A549 (cell line): ENCODE measurements around the gene ARHGEF28. TPM values are rescaled to one million over a fixed set of nuclear protein-coding genes. Genes with fewer than 3 reads are reported as not detected.
A peak's percentile ranks its signal among the peaks of the same experiment; 100 is the strongest.

ENCODE experiments used
- ATAC-seq, 2 experiments: fragments of 200-7000 bp in 1 of 2; fragments of >200 bp in 1 of 2; cut with Nextera tagmentation in 1 of 2; cut with Tn5 transposase in 1 of 2; 3 replicates each; pipeline versions ENCODE4 v1.8.0 to v1.9.1; 2018 to 2020; ENCODE audit warnings: mild to moderate bottlenecking in 1 of 2, moderate library complexity in 1 of 2
- CTCF ChIA-PET: fragments of 300-600 bp; sonication (Branson Sonifier 250); formaldehyde crosslinking; extraction: SDS; loops from one replicate; lab custom pipeline; 2021; ENCODE audit warnings: antibody characterized with exemption, inconsistent platforms; lab: Yijun Ruan, JAX
- POLR2A ChIA-PET: fragments of 350-600 bp; formaldehyde crosslinking; extraction: SDS; loops from one replicate; lab custom pipeline; 2021; ENCODE audit warnings: antibody characterized with exemption, inconsistent platforms; lab: Yijun Ruan, JAX
- DNase-seq, 2 experiments: peaks; one replicate each; pipeline versions ENCODE4 v3.0.0 to v3.0.0-alpha.2; 2011 to 2016; ENCODE audit warnings: low read depth in 1 of 2, low spot score in 1 of 2
- FAIRE-seq: peaks from 2 replicates; lab custom pipeline; 2011; peaks lifted over from hg19 to GRCh38; lab: Jason Lieb, UNC
- H3K27ac ChIP-seq, 2 experiments: fragments of >200 bp; sonication (Bioruptor Twin); formaldehyde crosslinking; 3 replicates each; pipeline ENCODE4 v1.5.1; 2016 to 2017
- H3K4me1 ChIP-seq: fragments of >200 bp; sonication (Bioruptor Twin); formaldehyde crosslinking; 3 replicates; pipeline ENCODE4 v1.6.1; 2016
- H3K4me2 ChIP-seq: fragments of >200 bp; sonication (Bioruptor Twin); formaldehyde crosslinking; 3 replicates; pipeline ENCODE4 v1.6.1; 2016
- H3K4me3 ChIP-seq: fragments of >200 bp; sonication (Bioruptor Twin); formaldehyde crosslinking; 3 replicates; pipeline ENCODE4 v1.5.1; 2016
- H3K9me3 ChIP-seq: fragments of >200 bp; sonication (Bioruptor Twin); formaldehyde crosslinking; 3 replicates; pipeline ENCODE4 v1.6.1; 2016
- BCL3 ChIP-seq: fragments of >200 bp; sonication (Bioruptor Twin); formaldehyde crosslinking; IDR thresholded peaks from 3 replicates; pipeline ENCODE4 v1.6.1; 2016
- CBX2 ChIP-seq: fragments of 200-600 bp; sonication (generic); IDR thresholded peaks from 2 replicates; pipeline ENCODE4 v1.6.1; 2016; ENCODE audit warnings: low read depth, mild to moderate bottlenecking, borderline replicate concordance
- CEBPB ChIP-seq, 2 experiments: fragments of >200 bp in 1 of 2; sonication (Bioruptor Twin) in 1 of 2; formaldehyde crosslinking in 1 of 2; IDR thresholded peaks; 2 replicates each; pipeline ENCODE4 v1.6.1; 2012 to 2016
- CHD2 ChIP-seq: fragments of 150-350 bp; IDR thresholded peaks from 2 replicates; pipeline ENCODE4 v1.6.1; 2014; ENCODE audit warnings: low read length; ENCODE audit not compliant: partially characterized antibody
- CHD4 ChIP-seq: fragments of 200-600 bp; sonication (generic); IDR thresholded peaks from 2 replicates; pipeline ENCODE4 v1.6.1; 2016; ENCODE audit warnings: antibody characterized with exemption, mild to moderate bottlenecking, borderline replicate concordance
- EHF ChIP-seq: fragments of 250-450 bp; sonication (Bioruptor Pico); IDR thresholded peaks from 2 replicates; pipeline ENCODE4 v1.5.0; 2020; ENCODE audit warnings: mild to moderate bottlenecking
- EHMT2 ChIP-seq: fragments of 200-600 bp; sonication (generic); IDR thresholded peaks from 2 replicates; pipeline ENCODE4 v1.6.1; 2016; ENCODE audit warnings: antibody characterized with exemption, low read depth, mild to moderate bottlenecking, moderate library complexity
- FOSL2 ChIP-seq, 2 experiments: fragments of 450-650 bp in 1 of 2; fragments of >200 bp in 1 of 2; sonication (Bioruptor Twin) in 1 of 2; formaldehyde crosslinking; IDR thresholded peaks; 2 replicates each; pipeline versions ENCODE4 v1.5.0 to v1.6.1; 2016 to 2020; ENCODE audit warnings: mild to moderate bottlenecking in 1 of 2, moderate library complexity in 1 of 2
- FOXS1 ChIP-seq: fragments of 250-450 bp; sonication (Bioruptor Pico); IDR thresholded peaks from 2 replicates; pipeline ENCODE4 v1.5.0; 2020; ENCODE audit warnings: mild to moderate bottlenecking, moderate library complexity
- HOXB5 ChIP-seq: fragments of 250-450 bp; sonication (Bioruptor Pico); IDR thresholded peaks from 2 replicates; pipeline ENCODE4 v1.5.0; 2020; ENCODE audit warnings: mild to moderate bottlenecking, moderate library complexity
- JUNB ChIP-seq: fragments of >200 bp; sonication (Bioruptor Twin); formaldehyde crosslinking; IDR thresholded peaks from 2 replicates; pipeline ENCODE4 v1.6.1; 2016
- MAFK ChIP-seq: fragments of 450-650 bp; IDR thresholded peaks from 2 replicates; pipeline ENCODE4 v1.6.1; 2014; ENCODE audit not compliant: partially characterized antibody
- NFE2L2 ChIP-seq: fragments of 150-350 bp; conservative IDR thresholded peaks from 2 replicates; pipeline ENCODE4 v1.6.1; 2014; ENCODE audit warnings: low read length
- NPAS2 ChIP-seq: fragments of 250-450 bp; sonication (Bioruptor Pico); IDR thresholded peaks from 2 replicates; pipeline ENCODE4 v1.8.0; 2022; ENCODE audit warnings: mild to moderate bottlenecking, moderate library complexity, borderline replicate concordance
- PBX3 ChIP-seq: IDR thresholded peaks from 2 replicates; pipeline ENCODE4 v1.6.1; 2012
- POLR2AphosphoS2 ChIP-seq: conservative IDR thresholded peaks from 2 replicates; pipeline ENCODE4 v1.6.1; 2012; ENCODE audit warnings: low read length, improper control_type of control experiment, inconsistent platforms
- RARB ChIP-seq: fragments of 250-450 bp; sonication (Bioruptor Pico); IDR thresholded peaks from 2 replicates; pipeline ENCODE4 v1.8.0; 2021; ENCODE audit warnings: mild to moderate bottlenecking, moderate library complexity
- RCOR1 ChIP-seq: fragments of 150-350 bp; IDR thresholded peaks from 2 replicates; pipeline ENCODE4 v1.6.1; 2014; ENCODE audit warnings: antibody characterized with exemption, low read length, low read depth
- RNF2 ChIP-seq: fragments of 200-600 bp; sonication (generic); IDR thresholded peaks from 2 replicates; pipeline ENCODE4 v1.6.1; 2016; ENCODE audit warnings: low read depth, mild to moderate bottlenecking, antibody characterized with exemption, moderate library complexity, borderline replicate concordance
- SREBF2 ChIP-seq: fragments of 450-650 bp; IDR thresholded peaks from 2 replicates; pipeline ENCODE4 v1.6.1; 2014; ENCODE audit warnings: mild to moderate bottlenecking, moderate library complexity
- ZC3H11A ChIP-seq: fragments of 450-650 bp; IDR thresholded peaks from 2 replicates; pipeline ENCODE4 v1.6.1; 2014; ENCODE audit warnings: antibody characterized with exemption, mild to moderate bottlenecking
- ZSCAN20 ChIP-seq: fragments of 250-450 bp; sonication (Bioruptor Pico); IDR thresholded peaks from 2 replicates; pipeline ENCODE4 v1.8.0; 2022; ENCODE audit warnings: mild to moderate bottlenecking, moderate library complexity
- WGBS: methylation state at CpG from one replicate; pipeline ENCODE4 v1.1.6; 2017; ENCODE audit errors: missing lambda C conversion rate; 5-methylcytosine and 5-hydroxymethylcytosine counted together
- polyA plus RNA-seq, 4 experiments: library from polyadenylated mRNA; depleted of rRNA in 3 of 4; stranded (reverse); fragments of >200 nt; fragmentation: RNase III in 1 of 4; extraction: RNeasy Plus Mini Kit Qiagen cat#74134 plus additional on column Dnase treatment in 1 of 4; gene quantifications; 2 replicates in 3 of 4; 3 replicates in 1 of 4; pipeline ENCODE4 v1.2.3, GENCODE V29; 2011 to 2017
- TF ChIP-seq, protein P1 (sequence below): IDR thresholded peaks from 2 replicates; pipeline ENCODE4 v1.6.1; 2012
- TF ChIP-seq, protein P2 (sequence below): fragments of 150-350 bp; IDR thresholded peaks from 2 replicates; pipeline ENCODE4 v1.6.1; 2014; ENCODE audit warnings: low read depth, mild to moderate bottlenecking, low read length
- TF ChIP-seq, protein P3 (sequence below): fragments of 250-450 bp; sonication (Bioruptor Pico); IDR thresholded peaks from 2 replicates; pipeline ENCODE4 v1.5.0; 2021; ENCODE audit warnings: mild to moderate bottlenecking, moderate library complexity, borderline replicate concordance
- TF ChIP-seq, protein P4 (sequence below): fragments of 200-600 bp; sonication (generic); IDR thresholded peaks from 2 replicates; pipeline ENCODE4 v1.6.1; 2016; ENCODE audit warnings: antibody characterized with exemption, mild to moderate bottlenecking, moderate library complexity
- TF ChIP-seq, protein P5 (sequence below): fragments of >200 bp; sonication (Bioruptor Twin); formaldehyde crosslinking; IDR thresholded peaks from 2 replicates; pipeline ENCODE4 v1.6.1; 2016

The ARHGEF28 gene
- polyA plus RNA-seq, 2 of the 4 experiments (the other 2 are of a cell fraction), result 17.0 to 22.3 TPM

DNA sequence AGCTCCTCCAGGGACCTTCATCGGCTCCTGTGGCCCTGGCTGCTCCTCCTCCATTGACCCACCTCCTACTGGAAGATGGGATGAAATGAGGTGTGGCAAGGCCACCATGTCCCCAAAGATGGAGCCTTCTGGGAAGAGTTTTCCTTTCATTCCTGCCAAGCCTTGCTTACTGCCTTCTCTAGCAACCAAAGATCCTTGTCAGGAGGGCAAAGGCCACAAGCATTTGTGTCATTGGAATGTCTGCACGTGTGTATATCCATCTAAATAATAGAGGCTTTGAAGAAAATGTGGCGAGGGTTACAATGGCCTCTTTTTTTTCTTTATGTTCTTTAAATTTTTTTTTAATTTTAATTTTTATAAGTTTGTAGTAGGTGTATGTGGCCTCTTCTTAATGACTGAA lies 313.6 kb downstream of the ARHGEF28 start:
- POLR2A ChIA-PET, result no interaction called here
- no peak for ATAC-seq

GRCh38 chr5:73940026-73940425 lies 314.0 kb downstream of the ARHGEF28 start:
- FAIRE-seq, result no peak
- Histone ChIP-seq H3K9me3 (peaks cover 13% of the 10 kb centered on the region; the same call in 2 of the 3 replicates), H3K4me1 (peaks cover 18% of the 10 kb centered on the region; the same call in 2 of the 3 replicates), H3K4me2 (no peak overlapping the region), H3K27ac (no peak overlapping the region), H3K4me3 (no peak overlapping the region)
- ChIA-PET CTCF (interaction anchor here (0.8 to 2.4 kb wide), 4 partner anchors 14 to 709 kb away, joined by 3 to 7 read pairs (median 4); no protein-coding TSS in a partner anchor), POLR2A (no interaction called here)
- ATAC-seq, result no peak
- DNase-seq, result no peak
- no peak for TF ChIP-seq RNF2
- TF ChIP-seq RCOR1, result no peak
- TF ChIP-seq CHD2, result no peak
- TF ChIP-seq BCL3, result no peak
- TF ChIP-seq PBX3, result no peak
- no peak for TF ChIP-seq CHD4
- TF ChIP-seq, protein P1, sequence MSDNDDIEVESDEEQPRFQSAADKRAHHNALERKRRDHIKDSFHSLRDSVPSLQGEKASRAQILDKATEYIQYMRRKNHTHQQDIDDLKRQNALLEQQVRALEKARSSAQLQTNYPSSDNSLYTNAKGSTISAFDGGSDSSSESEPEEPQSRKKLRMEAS, result no peak
- no peak for TF ChIP-seq RARB (CRISPR knock-in tag)
- no peak for TF ChIP-seq FOSL2 (IDR thresholded peaks at IDR 0.05)
- TF ChIP-seq FOSL2 (CRISPR knock-in tag; IDR thresholded peaks at IDR 0.05), result no peak
- TF ChIP-seq ZSCAN20 (CRISPR knock-in tag), result no peak
- TF ChIP-seq HOXB5 (CRISPR knock-in tag), result no peak
- no peak for TF ChIP-seq EHMT2
- TF ChIP-seq NPAS2 (CRISPR knock-in tag), result no peak
- no peak for TF ChIP-seq EHF (CRISPR knock-in tag)
- no peak for TF ChIP-seq MAFK
- TF ChIP-seq, protein P2, sequence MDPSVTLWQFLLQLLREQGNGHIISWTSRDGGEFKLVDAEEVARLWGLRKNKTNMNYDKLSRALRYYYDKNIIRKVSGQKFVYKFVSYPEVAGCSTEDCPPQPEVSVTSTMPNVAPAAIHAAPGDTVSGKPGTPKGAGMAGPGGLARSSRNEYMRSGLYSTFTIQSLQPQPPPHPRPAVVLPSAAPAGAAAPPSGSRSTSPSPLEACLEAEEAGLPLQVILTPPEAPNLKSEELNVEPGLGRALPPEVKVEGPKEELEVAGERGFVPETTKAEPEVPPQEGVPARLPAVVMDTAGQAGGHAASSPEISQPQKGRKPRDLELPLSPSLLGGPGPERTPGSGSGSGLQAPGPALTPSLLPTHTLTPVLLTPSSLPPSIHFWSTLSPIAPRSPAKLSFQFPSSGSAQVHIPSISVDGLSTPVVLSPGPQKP, result no peak
- TF ChIP-seq POLR2AphosphoS2, result no peak

More for the DNA sequence above, 313.6 kb downstream of the ARHGEF28 start:
- Histone ChIP-seq H3K4me1 (peaks cover 18% of the 10 kb centered on the region; the same call in 2 of the 3 replicates), H3K27ac (peak overlapping the region in 1 of 2 experiments; percentile 47; a peak in 2 of 6 replicates), H3K4me2 (no peak overlapping the region), H3K4me3 (no peak overlapping the region), H3K9me3 (peaks cover 12% of the 10 kb centered on the region; the same call in 2 of the 3 replicates)
- DNase-seq (peak in 1 of 2 experiments; percentile 17), FAIRE-seq (no peak)
- CTCF ChIA-PET, result interaction anchor here (0.8 to 2.4 kb wide), 6 partner anchors 15 to 709 kb away, joined by 3 to 7 read pairs (median 4); no protein-coding TSS in a partner anchor
- 68% methylated on average over 3 of the region's 3 CpGs for WGBS
- TF ChIP-seq ZC3H11A, result no peak
- TF ChIP-seq SREBF2, result no peak
- TF ChIP-seq, protein P1, result no peak
- TF ChIP-seq JUNB, result no peak
- no peak for TF ChIP-seq FOXS1 (CRISPR knock-in tag)
- TF ChIP-seq, protein P3, sequence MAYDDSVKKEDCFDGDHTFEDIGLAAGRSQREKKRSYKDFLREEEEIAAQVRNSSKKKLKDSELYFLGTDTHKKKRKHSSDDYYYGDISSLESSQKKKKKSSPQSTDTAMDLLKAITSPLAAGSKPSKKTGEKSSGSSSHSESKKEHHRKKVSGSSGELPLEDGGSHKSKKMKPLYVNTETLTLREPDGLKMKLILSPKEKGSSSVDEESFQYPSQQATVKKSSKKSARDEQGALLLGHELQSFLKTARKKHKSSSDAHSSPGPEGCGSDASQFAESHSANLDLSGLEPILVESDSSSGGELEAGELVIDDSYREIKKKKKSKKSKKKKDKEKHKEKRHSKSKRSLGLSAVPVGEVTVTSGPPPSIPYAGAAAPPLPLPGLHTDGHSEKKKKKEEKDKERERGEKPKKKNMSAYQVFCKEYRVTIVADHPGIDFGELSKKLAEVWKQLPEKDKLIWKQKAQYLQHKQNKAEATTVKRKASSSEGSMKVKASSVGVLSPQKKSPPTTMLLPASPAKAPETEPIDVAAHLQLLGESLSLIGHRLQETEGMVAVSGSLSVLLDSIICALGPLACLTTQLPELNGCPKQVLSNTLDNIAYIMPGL (CRISPR knock-in tag), result no peak
- TF ChIP-seq, protein P4, sequence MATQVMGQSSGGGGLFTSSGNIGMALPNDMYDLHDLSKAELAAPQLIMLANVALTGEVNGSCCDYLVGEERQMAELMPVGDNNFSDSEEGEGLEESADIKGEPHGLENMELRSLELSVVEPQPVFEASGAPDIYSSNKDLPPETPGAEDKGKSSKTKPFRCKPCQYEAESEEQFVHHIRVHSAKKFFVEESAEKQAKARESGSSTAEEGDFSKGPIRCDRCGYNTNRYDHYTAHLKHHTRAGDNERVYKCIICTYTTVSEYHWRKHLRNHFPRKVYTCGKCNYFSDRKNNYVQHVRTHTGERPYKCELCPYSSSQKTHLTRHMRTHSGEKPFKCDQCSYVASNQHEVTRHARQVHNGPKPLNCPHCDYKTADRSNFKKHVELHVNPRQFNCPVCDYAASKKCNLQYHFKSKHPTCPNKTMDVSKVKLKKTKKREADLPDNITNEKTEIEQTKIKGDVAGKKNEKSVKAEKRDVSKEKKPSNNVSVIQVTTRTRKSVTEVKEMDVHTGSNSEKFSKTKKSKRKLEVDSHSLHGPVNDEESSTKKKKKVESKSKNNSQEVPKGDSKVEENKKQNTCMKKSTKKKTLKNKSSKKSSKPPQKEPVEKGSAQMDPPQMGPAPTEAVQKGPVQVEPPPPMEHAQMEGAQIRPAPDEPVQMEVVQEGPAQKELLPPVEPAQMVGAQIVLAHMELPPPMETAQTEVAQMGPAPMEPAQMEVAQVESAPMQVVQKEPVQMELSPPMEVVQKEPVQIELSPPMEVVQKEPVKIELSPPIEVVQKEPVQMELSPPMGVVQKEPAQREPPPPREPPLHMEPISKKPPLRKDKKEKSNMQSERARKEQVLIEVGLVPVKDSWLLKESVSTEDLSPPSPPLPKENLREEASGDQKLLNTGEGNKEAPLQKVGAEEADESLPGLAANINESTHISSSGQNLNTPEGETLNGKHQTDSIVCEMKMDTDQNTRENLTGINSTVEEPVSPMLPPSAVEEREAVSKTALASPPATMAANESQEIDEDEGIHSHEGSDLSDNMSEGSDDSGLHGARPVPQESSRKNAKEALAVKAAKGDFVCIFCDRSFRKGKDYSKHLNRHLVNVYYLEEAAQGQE, result no peak
- no peak for TF ChIP-seq CEBPB (IDR thresholded peaks at IDR 0.05)
- TF ChIP-seq, protein P5, sequence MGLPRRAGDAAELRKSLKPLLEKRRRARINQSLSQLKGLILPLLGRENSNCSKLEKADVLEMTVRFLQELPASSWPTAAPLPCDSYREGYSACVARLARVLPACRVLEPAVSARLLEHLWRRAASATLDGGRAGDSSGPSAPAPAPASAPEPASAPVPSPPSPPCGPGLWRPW, result no peak
- no peak for TF ChIP-seq CBX2
- no peak for TF ChIP-seq RCOR1
- no peak for TF ChIP-seq FOSL2 (IDR thresholded peaks at IDR 0.05)
- no peak for TF ChIP-seq FOSL2 (CRISPR knock-in tag; IDR thresholded peaks at IDR 0.05)
- no peak for TF ChIP-seq NFE2L2
- no peak for TF ChIP-seq EHMT2
